Measurements from ENCODE around the gene COL27A1.

Gene COL27A1

GRCh38 chr9:114289571-114290481, 134.5 kb downstream of the COL27A1 start:
- DNase-seq = no peak

GRCh38 chr9:114290561-114290986, 135.2 kb downstream of the COL27A1 start:
- DNase-seq = no peak

DNA sequence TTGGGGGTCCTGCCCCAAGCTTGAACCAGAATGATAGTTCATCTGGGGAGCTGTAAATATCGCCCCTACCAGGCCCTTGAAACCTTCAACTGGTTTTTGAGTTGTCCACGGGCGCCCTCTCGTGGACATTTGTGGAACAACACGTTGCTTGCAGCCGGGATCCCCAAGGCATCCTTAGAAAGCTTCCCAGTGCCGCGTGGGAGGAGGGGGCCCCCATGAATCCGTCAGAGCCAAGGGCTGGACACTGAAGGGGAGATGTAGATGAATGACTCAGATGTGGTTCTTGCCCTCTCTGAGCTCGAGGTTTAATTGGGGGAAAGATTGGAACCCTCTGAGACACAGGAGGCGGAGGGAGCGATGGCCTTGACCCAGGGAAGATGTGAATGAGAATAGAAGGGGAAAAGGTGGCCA, 135.7 kb downstream of the COL27A1 start:
- peak in 1 of 2 experiments; percentile 35 for DNase-seq

DNA sequence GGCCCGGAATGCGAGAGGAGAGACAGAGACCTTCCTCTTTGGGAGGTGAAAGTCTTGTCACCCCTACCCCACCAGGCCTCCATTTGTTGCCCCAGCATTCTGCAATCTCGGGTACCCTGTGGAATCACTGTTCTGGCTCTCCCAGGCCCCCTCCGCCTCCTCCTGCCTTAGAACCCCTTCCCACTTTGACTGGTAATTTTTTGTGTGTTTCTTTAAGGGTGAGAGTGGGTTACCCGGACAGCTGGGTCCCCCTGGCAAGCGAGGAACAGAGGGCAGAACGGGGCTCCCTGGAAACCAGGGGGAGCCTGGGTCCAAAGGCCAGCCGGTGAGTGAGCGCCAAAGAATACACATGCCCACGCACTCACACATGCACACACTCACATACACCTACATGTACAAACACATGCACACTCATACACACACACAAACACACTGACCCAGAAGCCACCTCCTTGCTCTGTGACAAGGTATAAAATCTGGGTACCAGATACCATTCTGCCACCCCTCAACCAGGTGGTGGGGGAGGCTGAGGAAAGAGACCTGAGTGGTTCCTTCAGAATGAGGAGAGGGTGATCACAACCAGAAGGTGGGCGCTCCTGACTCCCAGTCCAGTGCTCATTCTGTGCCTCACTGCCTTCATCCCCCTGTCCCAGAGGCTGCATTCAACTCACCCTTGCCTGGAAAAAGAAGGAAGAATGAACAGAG, 136.7 kb downstream of the COL27A1 start:
- no peak for DNase-seq

DNA sequence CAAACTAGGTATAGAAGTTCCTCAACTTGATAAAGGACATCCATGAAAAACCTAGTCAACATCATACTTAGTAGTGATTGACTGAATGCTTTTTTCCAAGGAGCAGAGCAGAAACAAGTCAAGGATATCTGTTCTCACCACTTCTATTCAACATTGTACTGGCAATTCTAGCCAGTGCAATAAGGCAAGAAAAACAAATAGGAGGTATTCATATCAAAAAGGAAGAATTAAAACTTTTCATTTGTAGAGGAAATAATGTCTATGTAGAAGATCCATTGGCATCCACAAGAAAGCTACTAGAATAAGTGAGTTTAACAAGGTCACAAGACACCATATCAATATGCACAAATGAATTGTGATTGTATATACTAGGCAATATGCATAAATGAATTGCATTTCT, 139.3 kb downstream of the COL27A1 start:
- DNase-seq = no peak

DNA sequence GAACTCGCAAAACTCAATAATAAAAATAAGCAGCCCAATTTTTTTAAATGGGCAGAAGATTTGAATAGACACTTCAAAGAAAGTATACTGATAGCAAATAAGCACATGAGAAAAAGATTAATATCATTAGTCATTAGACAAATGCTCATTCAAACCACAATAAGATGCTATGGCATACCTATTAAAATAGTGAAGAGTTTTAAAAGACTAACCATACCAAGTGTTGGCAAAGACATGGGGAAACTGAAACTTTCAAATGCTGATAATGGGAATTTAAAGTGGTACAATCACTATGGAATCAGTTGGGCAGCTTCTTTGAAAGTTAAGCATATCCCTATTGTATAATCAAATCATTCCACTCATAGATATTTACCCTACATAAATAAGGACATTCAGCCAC, 141.0 kb downstream of the COL27A1 start:
- DNase-seq = no peak

DNA sequence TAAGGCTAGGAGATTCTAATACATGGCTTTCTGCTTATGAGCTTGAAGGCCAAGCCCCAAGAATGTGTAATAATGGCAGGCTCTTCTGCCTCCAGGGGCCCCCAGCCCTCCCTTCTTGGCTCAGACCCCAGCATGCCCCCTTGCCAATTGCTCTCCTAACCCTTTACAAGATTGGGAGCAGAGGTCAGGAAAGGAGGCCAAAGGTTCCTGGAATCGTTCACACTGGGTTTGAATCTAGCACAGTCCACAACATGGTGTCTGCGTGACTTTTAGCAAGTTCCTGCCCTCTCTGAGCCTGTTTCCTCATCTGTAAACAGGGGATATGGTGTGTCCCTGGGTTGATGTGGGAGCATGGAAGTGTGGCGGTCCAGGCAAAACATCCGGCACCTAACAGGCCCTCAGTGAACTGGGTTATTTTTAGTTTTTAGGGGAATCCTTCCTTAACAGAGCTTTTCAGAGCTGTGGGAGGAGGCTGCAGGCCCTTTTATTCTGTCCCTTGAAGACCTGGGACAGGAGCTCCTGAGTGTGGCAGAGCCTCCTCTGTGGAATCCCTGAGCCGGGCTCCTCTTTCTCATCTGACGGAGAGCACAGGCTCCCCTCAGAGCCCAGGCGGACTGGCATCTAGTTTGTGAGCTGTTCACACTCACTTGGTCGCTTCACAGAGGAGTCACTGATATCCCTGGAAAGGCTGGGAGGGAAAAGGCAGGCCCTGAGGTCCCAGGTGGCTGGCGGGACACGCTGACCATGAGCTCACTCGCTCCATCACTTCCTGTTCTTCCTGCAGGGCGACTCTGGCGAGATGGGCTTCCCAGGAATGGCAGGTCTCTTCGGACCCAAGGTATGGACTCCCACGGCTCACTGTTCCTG, 144.2 kb downstream of the COL27A1 start:
- DNase-seq = no peak

- no peak for DNase-seq
These were observed 145.0 kb downstream of the COL27A1 start for GRCh38 chr9:114300153-114300845.

DNA sequence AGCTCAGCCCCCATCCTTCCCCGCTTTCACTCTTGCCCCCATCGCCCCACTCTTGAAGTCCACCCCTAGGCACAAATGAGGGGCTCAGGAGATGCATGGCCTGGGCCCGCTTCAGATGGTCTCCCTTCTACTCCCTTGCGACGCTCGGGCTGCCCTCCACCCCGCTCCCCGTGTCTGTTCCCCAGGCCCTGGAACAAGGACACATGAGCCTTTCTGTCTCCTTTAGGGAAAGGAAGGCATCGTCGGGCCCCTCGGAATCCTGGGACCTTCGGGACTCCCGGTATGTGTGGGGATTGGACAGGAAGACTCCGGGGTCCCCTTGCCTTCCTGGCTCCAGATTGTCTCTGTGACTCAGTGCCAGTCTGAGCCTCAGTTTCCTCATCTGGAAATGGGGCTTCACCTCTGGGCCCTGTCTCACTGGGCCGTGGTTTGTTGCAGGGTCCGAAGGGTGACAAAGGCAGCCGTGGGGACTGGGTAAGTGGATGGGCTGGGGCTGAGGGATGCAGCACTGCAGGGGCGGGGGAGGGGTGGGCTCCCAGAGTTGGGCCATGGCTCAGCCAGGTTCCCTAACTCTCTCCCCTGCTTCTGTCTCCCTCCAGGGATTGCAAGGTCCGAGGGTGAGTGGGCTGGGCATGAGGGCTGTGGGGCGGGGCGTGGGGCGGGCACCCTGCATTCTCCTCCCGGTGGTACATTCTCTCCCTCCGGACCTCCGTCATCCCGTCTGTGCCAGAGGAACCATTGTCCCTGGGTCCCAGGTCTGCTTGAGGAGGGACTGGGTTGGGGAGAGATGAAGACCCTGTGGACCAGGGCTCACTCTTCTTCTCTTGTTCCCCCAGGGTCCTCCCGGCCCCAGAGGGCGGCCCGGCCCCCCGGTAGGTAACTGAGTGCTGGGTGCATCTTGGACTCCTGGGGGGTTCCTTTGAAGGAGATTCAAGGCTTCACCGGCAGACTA, 145.8 kb downstream of the COL27A1 start:
- DNase-seq = no peak

- DNase-seq = no peak
These were observed 146.6 kb downstream of the COL27A1 start for GRCh38 chr9:114301798-114302565.

- no peak for DNase-seq
These were observed 147.4 kb downstream of the COL27A1 start for GRCh38 chr9:114302727-114303126.

DNA sequence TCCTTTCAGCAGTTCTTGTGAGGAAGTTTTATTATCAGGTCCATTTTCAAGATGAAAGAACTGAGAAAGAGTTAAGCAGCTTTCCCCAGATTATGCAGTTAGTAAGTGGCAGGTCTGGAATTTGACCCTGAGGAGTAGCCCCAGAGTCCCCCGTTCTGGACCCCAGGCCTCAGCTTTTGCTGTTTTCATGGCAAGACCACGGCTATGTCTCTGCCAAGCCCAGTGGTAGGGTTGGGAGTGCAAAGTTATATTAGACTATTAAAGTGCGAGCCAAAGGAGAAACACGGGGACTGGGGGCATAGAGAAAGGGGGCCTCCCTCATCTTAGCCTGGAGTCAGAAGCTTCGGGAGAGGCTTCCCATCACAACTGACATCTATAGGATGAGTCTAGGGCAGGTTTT, 148.2 kb downstream of the COL27A1 start:
- DNase-seq = no peak

GRCh38 chr9:114303977-114304376, 148.6 kb downstream of the COL27A1 start:
- no peak for DNase-seq

DNA sequence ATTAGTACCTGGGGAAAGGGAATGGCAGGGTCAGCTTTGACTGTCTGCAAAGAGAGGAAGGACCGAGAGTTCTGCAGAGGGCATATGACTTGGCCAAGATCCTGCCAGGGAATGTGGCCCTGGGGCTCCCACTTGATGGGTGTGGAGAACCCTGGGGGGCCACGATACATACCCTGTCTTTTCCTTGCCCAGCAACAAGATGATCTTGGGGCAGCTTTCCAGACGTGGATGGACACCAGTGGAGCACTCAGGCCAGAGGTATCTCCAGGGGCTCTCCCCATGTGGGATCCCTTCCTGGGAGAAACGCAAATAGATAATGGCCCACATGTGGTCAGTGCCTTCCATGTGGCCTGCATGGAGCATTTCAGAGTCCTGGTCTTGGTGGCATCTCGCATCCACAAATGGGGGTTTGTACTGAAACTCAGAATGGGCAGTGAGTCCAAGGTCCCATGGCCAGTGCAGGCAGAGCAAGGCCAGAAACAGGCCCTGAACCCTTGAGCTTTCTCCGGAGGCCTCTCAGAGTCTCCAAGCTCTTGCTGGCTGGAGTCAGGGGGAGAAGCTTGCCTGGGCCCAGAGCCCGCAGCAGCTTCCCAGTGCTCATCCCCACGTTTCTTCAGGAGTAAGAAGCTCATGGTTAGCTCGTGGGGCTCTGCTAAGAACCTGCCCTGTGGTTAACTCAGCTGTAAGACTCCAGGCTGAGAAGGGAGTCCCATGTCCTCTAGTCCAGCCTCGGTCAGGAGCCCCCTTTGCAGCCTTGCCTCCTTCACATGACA, 149.3 kb downstream of the COL27A1 start:
- no peak for DNase-seq

DNA sequence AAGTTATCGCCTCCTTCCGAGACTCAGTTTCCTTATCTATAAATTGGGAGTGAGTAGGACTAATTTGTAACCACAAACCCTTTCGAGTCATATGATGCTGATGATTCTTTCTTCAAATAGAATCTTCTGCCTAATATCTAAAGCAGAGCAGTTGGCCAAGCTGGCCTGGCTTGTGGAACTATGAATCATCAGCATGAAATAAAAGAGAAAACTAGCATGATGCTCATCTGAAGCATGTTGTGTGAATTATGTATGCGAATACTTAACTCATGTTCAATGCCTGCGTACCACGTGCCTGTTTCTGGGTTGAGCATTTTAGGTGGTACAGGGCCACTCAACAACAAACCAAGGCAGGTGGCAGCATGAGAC, 152.5 kb downstream of the COL27A1 start:
- no peak for DNase-seq

DNA sequence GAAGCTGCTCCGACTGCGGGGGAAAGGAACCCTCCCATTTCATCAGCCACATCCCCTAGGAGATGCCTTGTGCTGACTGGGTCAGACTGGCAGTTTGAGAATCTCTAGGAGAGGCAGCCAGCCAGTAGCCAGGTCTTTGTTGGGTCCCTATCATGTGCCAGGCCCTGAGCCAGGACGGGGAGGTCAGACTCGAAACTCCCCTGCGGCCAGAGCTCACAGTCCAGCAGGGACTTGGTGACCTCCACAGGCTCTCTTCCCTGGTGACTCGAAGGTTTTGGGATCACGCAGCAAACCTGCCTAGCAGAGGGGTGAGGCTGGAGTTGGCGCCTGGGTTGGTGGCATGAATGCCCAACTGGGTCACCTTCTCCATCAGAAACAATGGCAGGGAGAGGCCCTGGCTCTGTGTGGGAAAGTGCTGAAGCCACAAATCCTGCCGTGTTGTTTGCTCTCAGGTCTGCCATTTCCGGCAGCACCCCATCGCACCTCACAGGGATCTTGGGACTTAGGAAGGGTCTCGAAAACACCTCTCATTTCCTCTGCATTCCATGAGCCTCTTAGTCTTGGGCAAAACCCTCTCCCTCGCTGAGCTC, 153.1 kb downstream of the COL27A1 start:
- no peak for DNase-seq

- DNase-seq = no peak
These were observed 153.8 kb downstream of the COL27A1 start for GRCh38 chr9:114309096-114309495.

GRCh38 chr9:114310471-114311450, 155.4 kb downstream of the COL27A1 start:
- DNase-seq = no peak
